MCF 10A (cell line): Measurements from ENCODE around the gene KLHDC1. TPM values are rescaled to one million over a fixed set of nuclear protein-coding genes. Genes with fewer than 3 reads are reported as not detected.
"Not testable (repeated sequence)": the region's sequence is repeated elsewhere in the genome, so short reads cannot be mapped to it uniquely, and the experiment has no call there.

Experiments
- BruUV-seq: library from RNA; stranded (reverse); fragments of 400-500 nt; replicated peaks from 2 replicates; lab custom pipeline; 2021; lab: Mats Ljungman, UMichigan
- CTCF ChIA-PET: fragments of 300-600 bp; sonication (Branson Sonifier 250); formaldehyde crosslinking; extraction: SDS; loops from one replicate; lab custom pipeline; 2021; ENCODE audit warnings: antibody characterized with exemption, inconsistent platforms; lab: Yijun Ruan, JAX
- POLR2A ChIA-PET: fragments of 300-600, 350-650 bp; sonication (Branson Sonifier 250); formaldehyde crosslinking; extraction: SDS; loops from one replicate; lab custom pipeline; 2020; ENCODE audit warnings: antibody characterized with exemption, inconsistent platforms; lab: Yijun Ruan, JAX
- DNase-seq: peaks from one replicate; pipeline ENCODE4 v3.0.0-alpha.2; 2018; ENCODE audit not compliant: unreplicated experiment
- H3K27ac Mint-ChIP-seq: one replicate; pipeline ENCODE4 v1.8.0; 2022; ENCODE audit warnings: mild to moderate bottlenecking, low read depth, mixed read lengths; ENCODE audit not compliant: unreplicated experiment
- H3K27me3 Mint-ChIP-seq: one replicate; pipeline ENCODE4 v1.8.0; 2022; ENCODE audit warnings: mixed read lengths; ENCODE audit not compliant: insufficient read depth, unreplicated experiment
- H3K36me3 Mint-ChIP-seq: one replicate; pipeline ENCODE4 v1.8.0; 2022; ENCODE audit warnings: mild to moderate bottlenecking, moderate library complexity, mixed read lengths; ENCODE audit not compliant: insufficient read depth, unreplicated experiment
- H3K4me1 Mint-ChIP-seq: one replicate; pipeline ENCODE4 v1.8.0; 2022; ENCODE audit warnings: mixed read lengths; ENCODE audit not compliant: insufficient read depth, unreplicated experiment
- H3K4me3 Mint-ChIP-seq: one replicate; pipeline ENCODE4 v1.8.0; 2022; ENCODE audit warnings: mild to moderate bottlenecking, moderate library complexity, mixed read lengths; ENCODE audit not compliant: unreplicated experiment
- H3K9me3 Mint-ChIP-seq: one replicate; pipeline ENCODE4 v1.8.0; 2022; ENCODE audit warnings: mixed read lengths; ENCODE audit not compliant: unreplicated experiment
- intact Hi-C: fragments of 100-400 bp; cut with micrococcal nuclease; formaldehyde crosslinking; loops from 2 replicates; pipeline ENCODE4 v1.14.1; 2022
- total RNA-seq: library from RNA; stranded (reverse); gene quantifications from 2 replicates; pipeline ENCODE4 v1.2.3, GENCODE V29; 2022
- TF ChIP-seq, protein P1 (sequence below): fragments of 200-600 bp; IDR thresholded peaks from one replicate; pipeline ENCODE4 v1.8.0; 2022; ENCODE audit warnings: antibody characterized with exemption, mild to moderate bottlenecking; ENCODE audit not compliant: unreplicated experiment

The KLHDC1 gene
- total RNA-seq, 1 experiment from 2014 or later, result 0.35 TPM

- Mint-ChIP-seq H3K27me3 (no peaks in the 10 kb centered on the region), H3K4me3 (peak overlapping the region; percentile 86), H3K9me3 (no peaks in the 10 kb centered on the region), H3K36me3 (peaks cover 39% of the 10 kb centered on the region), H3K27ac (peak overlapping the region; percentile 98), H3K4me1 (peaks cover 18% of the 10 kb centered on the region)
- ChIA-PET POLR2A (interaction anchor here (0.6 to 8.0 kb wide), 24 partner anchors 11 to 543 kb away, joined by 3 to 207 read pairs (median 6); partner anchors contain the start of genes DMAC2L, DNAAF2, KLHDC1 and L2HGDH), CTCF (interaction anchor here (0.6 to 5.7 kb wide), 6 partner anchors 15 to 279 kb away, joined by 3 to 42 read pairs (median 4); partner anchors contain the start of genes DNAAF2 and LRR1)
- TSS peak; percentile 46 for BruUV-seq
- peak; percentile 22 for DNase-seq
- intact Hi-C loops, result loop anchor here (1.0 to 5.0 kb wide), 2 partner anchors 82 to 135 kb away; partner anchors contain the start of gene POLE2
- TF ChIP-seq, protein P1, sequence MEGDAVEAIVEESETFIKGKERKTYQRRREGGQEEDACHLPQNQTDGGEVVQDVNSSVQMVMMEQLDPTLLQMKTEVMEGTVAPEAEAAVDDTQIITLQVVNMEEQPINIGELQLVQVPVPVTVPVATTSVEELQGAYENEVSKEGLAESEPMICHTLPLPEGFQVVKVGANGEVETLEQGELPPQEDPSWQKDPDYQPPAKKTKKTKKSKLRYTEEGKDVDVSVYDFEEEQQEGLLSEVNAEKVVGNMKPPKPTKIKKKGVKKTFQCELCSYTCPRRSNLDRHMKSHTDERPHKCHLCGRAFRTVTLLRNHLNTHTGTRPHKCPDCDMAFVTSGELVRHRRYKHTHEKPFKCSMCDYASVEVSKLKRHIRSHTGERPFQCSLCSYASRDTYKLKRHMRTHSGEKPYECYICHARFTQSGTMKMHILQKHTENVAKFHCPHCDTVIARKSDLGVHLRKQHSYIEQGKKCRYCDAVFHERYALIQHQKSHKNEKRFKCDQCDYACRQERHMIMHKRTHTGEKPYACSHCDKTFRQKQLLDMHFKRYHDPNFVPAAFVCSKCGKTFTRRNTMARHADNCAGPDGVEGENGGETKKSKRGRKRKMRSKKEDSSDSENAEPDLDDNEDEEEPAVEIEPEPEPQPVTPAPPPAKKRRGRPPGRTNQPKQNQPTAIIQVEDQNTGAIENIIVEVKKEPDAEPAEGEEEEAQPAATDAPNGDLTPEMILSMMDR, result no peak
These were observed 76.3 kb downstream of the KLHDC1 start for GRCh38 chr14:49769171-49769570.

- Mint-ChIP-seq H3K27me3 (no peaks in the 10 kb centered on the region), H3K4me3 (peak overlapping the region; percentile 86), H3K36me3 (peaks cover 44% of the 10 kb centered on the region), H3K4me1 (peaks cover 18% of the 10 kb centered on the region), H3K27ac (peak overlapping the region; percentile 98), H3K9me3 (no peaks in the 10 kb centered on the region)
- no peak for DNase-seq
- no TSS peak for BruUV-seq
- intact Hi-C loops, result loop anchor here (1.0 to 5.0 kb wide), 2 partner anchors 82 to 135 kb away; partner anchors contain the start of gene POLE2
- TF ChIP-seq, protein P1, result no peak
- CTCF ChIA-PET, result interaction anchor here (1.1 to 5.7 kb wide), 6 partner anchors 15 to 308 kb away, joined by 3 to 42 read pairs (median 4); partner anchors contain the start of genes DNAAF2 and LRR1
- POLR2A ChIA-PET, result interaction anchor here (0.6 to 8.0 kb wide), 16 partner anchors 10 to 184 kb away, joined by 3 to 207 read pairs (median 6); partner anchors contain the start of genes DNAAF2, KLHDC1, LRR1 and MGAT2
These were observed 76.8 kb downstream of the KLHDC1 start for GRCh38 chr14:49769581-49770211.

DNA sequence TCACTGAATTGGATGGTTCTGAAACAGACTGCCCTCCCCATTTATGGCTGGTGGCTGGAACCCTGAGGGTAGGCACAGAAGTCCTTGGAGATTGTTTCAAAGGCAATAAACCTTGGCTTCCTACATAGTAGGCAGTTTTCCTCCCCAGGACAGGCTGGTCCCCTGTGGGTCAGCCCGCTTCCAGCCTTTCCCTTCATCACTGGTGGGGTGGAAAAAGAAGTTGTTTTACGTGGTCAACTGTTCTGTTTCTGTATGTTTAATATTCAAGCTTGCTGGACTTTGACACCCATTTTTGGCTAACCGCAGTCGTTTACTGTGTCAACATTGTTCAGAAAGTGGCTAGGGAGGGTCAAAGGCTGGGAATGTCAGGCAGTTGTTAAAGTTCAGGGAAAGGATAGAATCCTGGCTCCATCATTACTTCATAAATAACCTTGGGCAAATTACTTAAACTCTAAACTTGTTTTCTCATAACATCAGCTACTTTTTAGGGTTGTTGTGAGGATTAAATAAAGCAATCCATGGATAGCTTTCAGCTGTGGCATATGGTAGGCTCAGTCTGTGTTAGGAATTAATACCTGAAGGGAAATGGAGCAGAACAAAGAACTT lies 77.4 kb downstream of the KLHDC1 start:
- TF ChIP-seq, protein P1, result no peak
- Mint-ChIP-seq H3K27ac (no peak overlapping the region), H3K4me3 (peak overlapping the region; percentile 86), H3K27me3 (no peaks in the 10 kb centered on the region), H3K9me3 (no peaks in the 10 kb centered on the region), H3K36me3 (peaks cover 50% of the 10 kb centered on the region), H3K4me1 (peaks cover 18% of the 10 kb centered on the region)
- DNase-seq, result peak; percentile 18
- CTCF ChIA-PET, result interaction anchor here (1.1 to 5.7 kb wide), 5 partner anchors 14 to 309 kb away, joined by 3 to 42 read pairs (median 5); partner anchors contain the start of gene DNAAF2
- no TSS peak for BruUV-seq
- POLR2A ChIA-PET, result interaction anchor here (0.6 to 8.0 kb wide), 9 partner anchors 10 to 185 kb away, joined by 3 to 207 read pairs (median 27); partner anchors contain the start of genes DNAAF2, LRR1, NEMF and RPS29
- intact Hi-C loops, result no loop called here

DNA sequence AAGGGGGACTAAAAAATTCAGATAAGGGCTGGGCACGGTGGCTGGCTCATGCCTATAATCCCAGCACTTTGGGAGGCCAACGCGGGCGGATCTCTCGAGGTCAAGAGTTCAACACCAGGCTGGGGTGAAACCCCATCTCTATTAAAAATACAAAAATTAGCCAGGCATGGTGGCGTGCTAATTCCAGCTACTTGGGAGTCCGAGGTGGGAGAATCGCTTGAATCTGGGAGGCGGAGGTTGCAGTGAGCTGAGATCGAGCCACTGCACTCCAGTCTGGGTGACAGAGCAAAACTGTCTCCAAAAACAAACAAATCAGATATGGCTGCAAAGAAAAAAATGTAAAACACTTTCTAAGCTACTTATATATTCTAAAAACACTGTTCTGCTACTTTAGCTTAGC lies 78.8 kb downstream of the KLHDC1 start:
- H3K36me3 Mint-ChIP-seq, result peaks cover 62% of the 10 kb centered on the region
- not testable (repeated sequence) for H3K4me3 Mint-ChIP-seq

More for the DNA sequence above, 78.8 kb downstream of the KLHDC1 start:
- H3K27me3 Mint-ChIP-seq, DNase-seq, H3K9me3 Mint-ChIP-seq, H3K27ac Mint-ChIP-seq, intact Hi-C loops, BruUV-seq: not testable (repeated sequence)
- POLR2A ChIA-PET, result interaction anchor here (0.6 to 8.0 kb wide), 6 partner anchors 12 to 152 kb away, joined by 3 to 207 read pairs (median 17); partner anchors contain the start of genes DNAAF2, NEMF and RPL36AL
- CTCF ChIA-PET, result interaction anchor here (0.7 to 1.6 kb wide), 4 partner anchors 80 to 295 kb away, joined by 3 to 4 read pairs (median 3); no protein-coding TSS in a partner anchor
- H3K4me1 Mint-ChIP-seq, result peaks cover 18% of the 10 kb centered on the region
